ENCODE measurements around the gene ZFP62. TPM values are rescaled to one million over a fixed set of nuclear protein-coding genes. Genes with fewer than 3 reads are reported as not detected.

ZFP62 gene
- total RNA-seq = 15.6 and 20.2 TPM in 2 replicates

DNA sequence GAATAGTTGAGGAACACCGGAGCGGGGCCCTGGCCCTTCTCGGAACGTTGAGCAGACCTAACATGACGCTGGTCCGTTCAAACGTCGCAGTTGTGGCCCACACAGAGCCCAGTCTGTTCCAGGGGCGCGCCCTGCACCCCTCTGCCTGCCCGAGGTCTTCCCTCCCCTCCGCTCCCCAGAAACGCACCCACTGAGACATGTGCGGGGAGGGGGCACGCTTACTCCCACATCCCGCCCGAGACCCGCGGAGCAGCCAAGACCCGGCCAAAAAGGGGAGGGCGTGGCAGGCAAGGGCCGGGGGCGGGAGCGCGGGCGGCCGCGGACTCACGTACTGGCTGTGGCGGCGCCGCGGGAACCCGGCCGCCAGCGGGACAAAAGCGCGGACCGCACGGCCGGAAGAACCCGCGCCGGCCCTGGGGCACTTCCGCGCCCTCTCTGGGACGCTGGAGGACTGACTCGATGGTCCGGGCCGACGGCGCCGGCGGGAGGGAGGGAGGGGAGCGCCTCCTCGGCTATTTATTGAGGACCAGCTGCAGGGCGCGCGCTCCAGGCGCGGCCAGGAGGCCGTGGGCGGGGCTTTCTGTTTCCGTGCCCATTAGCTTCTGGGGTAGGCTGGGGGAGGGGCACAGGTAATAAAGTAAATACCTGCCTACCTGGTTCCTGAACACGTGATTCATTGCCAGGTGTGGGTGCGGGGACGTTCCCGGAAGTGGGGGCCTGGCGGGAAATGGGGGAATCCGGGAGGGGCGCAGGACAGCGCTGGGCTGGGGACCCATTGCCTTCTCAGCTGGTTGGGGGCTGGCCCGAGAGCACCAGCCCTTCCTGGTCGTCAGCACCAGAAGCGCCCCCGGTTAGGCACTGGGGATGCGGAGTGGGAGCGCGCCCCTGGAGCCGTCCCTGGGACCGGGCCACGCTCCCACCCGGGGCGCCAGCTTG lies at the start of gene ZFP62:
Gene ZFP62 (minus strand): TSS at position 390 of the 936 bp plus-strand sequence. CDS start 57 bp downstream, at position 333.

DNA sequence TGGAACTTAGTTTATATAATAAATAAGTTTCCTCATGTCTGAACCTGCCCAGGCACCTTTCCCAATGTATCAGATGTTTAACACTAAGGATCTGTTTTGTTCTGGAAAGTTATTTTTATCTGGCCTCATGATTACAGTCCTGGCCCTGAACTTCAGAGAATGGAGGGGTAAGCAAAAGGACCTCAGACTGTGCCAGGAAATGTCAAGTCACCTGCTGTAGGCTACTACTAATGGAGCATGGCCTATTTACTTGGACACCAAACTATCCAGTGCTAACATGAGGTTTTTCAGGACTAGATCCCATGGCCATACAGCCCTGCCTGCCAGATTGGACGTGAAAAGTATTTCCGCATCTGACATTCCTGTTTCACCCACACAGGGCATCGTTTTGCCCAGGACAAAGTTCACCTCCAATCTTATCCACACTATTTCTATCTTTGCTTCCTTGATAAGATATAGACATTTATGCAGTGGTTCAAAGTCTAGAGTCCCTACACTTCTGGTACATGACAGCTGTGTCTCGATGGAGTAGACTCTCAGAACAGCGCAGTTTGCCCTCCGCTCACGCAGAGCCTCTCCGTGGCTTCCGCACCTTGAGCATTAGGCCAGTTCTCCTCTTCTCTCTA lies 37.7 kb upstream of the ZFP62 start, which contains the start of gene BTNL8:
Gene BTNL8 (plus strand): TSS at position 539 of the 626 bp plus-strand sequence. CDS start 152 bp downstream, outside the sequence.

DNA sequence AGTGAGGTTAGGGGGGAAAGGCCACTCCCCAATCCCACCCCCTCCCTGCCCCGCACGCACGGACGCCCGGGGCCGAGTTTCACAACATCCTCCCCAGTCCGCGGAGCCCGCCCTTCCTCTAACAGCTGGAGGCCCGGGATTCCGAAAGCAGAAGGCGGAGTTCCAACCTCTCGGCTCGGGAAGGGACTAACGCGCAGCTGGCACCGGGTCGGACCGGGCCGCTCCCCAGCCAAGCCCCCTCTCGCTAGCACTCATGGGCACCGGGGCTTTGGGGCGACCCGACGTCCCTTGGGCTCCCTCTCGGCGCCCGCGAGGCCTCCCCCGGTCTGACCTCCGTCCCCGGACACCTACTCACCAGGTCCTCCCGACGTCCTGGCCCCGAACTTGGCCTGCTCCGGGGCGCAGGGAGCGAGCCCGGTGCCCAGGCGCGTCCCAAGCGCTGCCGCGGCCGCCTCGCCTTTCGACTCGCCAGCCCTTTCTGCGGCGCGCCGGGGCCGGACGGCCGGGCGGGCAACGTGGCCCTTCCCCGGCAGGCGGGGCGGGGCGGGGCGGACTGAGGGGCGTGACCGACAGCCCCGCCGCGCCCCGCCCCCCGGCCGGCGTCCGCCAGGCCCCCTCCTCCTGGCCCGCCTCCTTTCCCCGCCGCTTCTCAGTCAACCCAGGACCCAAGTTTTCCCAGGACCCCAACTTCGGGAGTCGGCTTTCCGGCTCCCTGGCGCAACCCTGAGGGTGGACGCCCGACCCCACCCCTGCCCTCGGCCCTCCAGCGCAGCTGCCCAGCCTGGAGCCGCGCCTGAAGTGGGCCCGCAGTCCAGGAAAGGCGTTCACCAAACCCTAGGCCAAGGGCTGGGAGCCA lies 58.5 kb downstream of the ZFP62 start, which contains the start of gene MGAT1:
Gene MGAT1 (minus strand): TSS at position 482 of the 856 bp plus-strand sequence. CDS start 9,835 bp downstream, outside the sequence.

Other genes with a start within 250 kb of the ZFP62 start
- gene FLT4, start 211.7 kb downstream of the ZFP62 start, total RNA-seq = under 0.01 and 0.96 TPM in 2 replicates
- not detected in 2 replicates for gene OR2Y1, start 121.2 kb downstream of the ZFP62 start, total RNA-seq
- 76.1 and 81.4 TPM in 2 replicates for gene MGAT1, start 58.5 kb downstream of the ZFP62 start, total RNA-seq
- gene BTNL8, start 37.9 kb upstream of the ZFP62 start, total RNA-seq = 0.24 TPM in 1 of 2 replicates, not detected in the other
- not detected in 2 replicates for gene BTNL3, start 127.6 kb upstream of the ZFP62 start, total RNA-seq
- gene BTNL9, start 179.0 kb upstream of the ZFP62 start, total RNA-seq = not detected in 2 replicates